Skin epidermis (tissue), 12 donors: ENCODE data around the gene USH1G.
"Not testable (repeated sequence)": the region's sequence is repeated elsewhere in the genome, so short reads cannot be mapped to it uniquely, and the experiment has no call there.

Experiments
- H3K27ac ChIP-seq, 21 experiments: fragments of 200-600 bp; sonication (generic) in 11 of 21; one replicate each; pipeline ENCODE4 v1.5.0; 2020; ENCODE audit warnings: mild to moderate bottlenecking in 3 of 21, inconsistent platforms in 2 of 21, moderate library complexity in 2 of 21
- H3K4me3 ChIP-seq, 7 experiments: fragments of 200-600 bp; sonication (generic) in 2 of 7; one replicate each; pipeline ENCODE4 v1.5.0; 2020; ENCODE audit warnings: inconsistent platforms in 2 of 7, mild to moderate bottlenecking in 2 of 7, moderate library complexity in 1 of 7

The USH1G gene

DNA sequence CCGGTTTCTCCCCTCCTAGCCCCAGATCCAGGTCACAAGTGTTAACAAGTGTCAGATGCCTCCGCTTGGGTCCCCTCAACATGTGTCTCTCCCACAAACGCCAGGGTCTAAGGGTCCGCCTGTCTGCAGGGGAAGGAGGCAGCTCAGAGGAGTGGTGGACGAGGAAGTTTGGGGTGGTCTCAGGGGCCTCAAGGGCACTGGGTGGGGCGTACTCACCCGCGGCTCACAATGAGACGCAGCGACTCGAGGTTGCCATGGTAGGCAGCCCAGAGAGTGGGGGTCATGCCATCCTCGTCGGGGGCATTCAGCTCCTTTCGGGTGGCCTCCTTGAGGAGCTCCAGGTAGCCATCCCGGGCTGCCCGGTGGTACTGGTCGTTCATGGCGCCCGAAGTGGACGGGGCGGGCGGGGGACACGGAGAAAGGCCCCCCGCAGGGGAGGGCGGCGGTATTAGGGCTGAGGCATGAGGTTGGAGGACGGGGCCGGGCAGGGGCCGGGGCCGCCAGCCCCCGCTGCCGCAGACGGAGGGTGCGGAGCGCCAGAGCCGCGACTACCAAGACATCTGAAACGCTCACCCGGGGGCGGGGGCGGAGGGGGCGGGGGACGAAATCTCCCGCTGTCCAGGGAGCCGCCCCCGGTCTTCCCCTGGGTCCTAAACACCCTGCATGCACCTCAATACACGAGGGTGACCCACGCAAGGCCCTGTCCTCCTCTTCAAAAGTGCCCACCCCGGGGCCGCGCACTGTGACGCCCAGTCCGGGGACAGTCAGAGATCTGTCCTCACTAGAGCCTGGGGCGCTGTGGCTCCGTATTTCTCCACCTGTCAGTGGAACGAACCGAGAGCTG, at the start of gene USH1G:
TSS of gene USH1G (minus strand) at position 562 of the 844 bp plus-strand sequence. CDS start at position 380, 182 bp downstream.
- Histone ChIP-seq H3K27ac (peak within 1 kb of the TSS in 2 of 21 experiments; percentile 4 to 7), H3K4me3 (peak within 1 kb of the TSS in 6 of 7 experiments; percentile 2 to 43 (median 16))

DNA sequence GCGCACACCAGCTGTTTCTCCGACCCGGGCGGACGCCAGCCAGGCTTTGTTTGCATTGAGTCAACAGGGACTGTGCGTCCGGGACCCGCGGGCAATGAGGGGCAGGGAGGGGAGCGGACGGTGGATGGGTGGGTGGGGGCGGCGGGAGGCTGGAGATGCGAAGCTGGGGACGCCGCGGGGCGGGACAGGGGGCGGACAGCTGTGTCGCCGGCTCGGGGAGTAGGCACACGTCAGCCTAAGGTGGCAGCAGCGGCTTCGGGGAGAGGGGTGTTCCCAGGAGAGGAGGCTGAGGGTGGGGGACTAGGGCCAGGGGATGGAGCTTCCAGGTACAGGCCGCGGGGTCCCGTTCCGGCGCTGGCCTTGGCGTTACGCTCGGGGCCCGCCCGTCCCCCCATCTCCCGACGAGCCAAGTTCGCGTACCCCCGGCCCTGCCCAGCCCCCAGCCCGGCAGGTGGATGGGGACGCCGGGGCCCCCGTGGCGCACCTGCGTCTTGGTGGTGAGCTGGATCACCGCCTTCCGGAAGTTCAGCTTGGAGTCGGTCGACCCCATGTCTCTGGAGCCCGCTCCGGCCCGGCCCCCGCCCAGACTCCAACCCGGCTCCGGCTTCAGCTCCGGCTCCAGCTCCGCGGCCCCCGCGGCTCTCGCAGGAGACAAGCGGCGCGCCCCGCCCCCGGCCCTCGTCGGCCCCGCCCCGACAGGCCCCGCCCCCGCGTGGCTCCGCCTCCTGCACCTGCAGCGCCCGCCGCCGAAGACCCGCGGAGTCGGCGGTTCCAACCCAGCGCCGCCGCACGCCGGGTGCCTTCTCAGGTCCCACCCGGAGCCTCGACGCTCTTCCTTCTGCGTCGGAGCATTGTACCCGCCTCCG, 49.3 kb upstream of the USH1G start, which contains the start of gene HID1:
TSS of gene HID1 (minus strand) at position 653 of the 866 bp plus-strand sequence. CDS start at position 550, 103 bp downstream.
- Histone ChIP-seq H3K27ac (peak within 1 kb of the TSS in 11 of 21 experiments; percentile 2 to 71 (median 33)), H3K4me3 (peak within 1 kb of the TSS; percentile 38 to 59 (median 47))

DNA sequence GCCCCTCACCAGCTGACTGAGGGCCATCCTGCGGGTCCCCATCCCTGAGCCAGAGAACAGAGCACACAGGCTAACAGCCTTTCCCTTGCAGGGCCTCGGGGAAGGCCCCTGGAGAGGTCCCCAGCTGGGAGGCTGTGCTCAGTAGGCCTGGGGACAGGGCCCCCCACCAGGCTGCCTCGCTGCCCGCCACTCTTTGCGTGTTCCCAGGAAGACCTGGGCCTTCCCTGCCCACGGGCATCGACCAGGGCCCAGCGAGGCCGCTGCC, 48.7 kb upstream of the USH1G start:
- Histone ChIP-seq H3K4me3 (peak overlapping the region in 6 of 7 experiments; percentile 38 to 59 (median 48)), H3K27ac (peak overlapping the region in 6 of 21 experiments; percentile 2 to 71 (median 46))

DNA sequence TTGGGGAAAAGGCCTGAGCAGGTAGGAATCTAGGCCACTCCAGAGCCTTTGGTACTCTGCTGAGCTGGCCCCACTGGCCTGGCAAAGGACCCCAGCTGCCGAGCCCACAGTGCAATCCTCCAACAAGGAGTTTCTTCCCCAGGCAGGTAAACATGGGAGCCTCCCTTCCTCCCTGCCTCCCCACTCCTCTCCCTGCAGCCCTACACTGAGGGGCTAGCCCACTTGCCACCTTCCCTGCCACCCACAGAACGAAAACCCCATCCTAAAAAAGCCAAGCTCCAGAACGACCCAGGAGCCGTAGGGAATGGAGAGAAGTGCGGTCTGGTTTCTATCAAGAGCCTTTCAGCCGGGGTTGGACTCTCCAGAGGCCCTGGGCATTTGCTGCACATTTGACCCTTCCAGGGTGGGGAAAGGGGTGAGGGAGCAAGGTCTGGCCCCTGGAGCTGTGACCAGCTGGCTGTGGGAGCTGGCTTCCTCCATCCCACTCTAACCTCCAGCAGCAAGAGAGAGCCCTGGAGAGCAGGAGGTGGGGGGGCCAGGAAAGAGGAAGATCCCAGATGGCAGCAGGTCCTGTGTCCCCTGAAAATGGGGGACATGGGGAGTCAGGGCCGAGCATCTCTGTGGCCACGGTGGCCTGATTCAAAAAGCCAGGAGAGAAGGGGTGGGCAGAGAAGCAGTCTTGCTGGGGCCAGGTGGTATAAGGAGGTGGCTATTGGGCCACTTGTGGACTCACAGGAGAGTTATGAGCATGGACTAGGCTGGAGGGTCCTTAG, 48.2 kb upstream of the USH1G start:
- peak overlapping the region in 7 of 21 experiments; percentile 2 to 72 (median 50) for H3K27ac ChIP-seq

DNA sequence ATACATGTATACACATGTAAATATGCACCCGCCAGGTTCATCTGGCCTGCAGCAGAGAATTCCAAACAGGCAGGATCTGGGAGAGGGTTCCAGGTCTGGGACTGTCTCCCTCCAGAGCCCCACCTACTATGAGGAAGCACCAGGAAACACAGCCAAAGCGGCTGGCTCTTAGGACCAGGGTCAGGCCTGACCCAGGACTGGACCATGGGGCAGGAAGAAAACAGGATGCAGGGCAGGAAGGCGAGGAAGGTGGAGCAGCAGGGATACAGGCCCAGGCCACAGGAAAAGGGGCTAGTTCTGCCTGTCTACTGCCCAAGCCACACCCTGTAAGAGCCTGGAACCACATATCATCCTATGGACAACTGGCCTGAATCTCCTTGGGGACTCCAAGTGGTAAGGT, 47.3 kb upstream of the USH1G start:
- H3K4me3 ChIP-seq = no peak overlapping the region
- peak overlapping the region in 1 of 21 experiments; percentile 50 for H3K27ac ChIP-seq

More for the DNA sequence above, 48.2 kb upstream of the USH1G start:
- H3K4me3 ChIP-seq = peak overlapping the region in 3 of 7 experiments; percentile 44 to 59 (median 49)

DNA sequence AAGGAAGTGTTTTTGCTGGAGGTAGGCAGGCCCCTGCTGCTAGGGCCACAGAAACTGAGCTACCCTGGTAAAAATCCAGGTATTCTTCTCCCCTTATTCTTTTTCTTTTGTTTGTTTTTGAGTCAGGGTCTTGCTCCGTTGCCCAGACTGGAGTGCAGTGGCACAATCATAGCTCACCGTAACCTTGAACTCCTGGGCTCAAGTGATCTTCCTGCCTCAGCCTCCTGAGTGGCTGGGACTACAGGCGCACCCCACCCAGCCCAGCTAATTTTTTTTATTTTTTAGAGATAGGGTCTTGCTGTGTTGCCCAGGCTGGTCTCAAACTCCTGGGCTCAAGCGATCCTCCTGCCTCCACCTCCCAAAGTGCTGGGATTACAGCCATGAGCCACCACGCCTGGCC, 46.4 kb upstream of the USH1G start:
- not testable (repeated sequence) for H3K4me3 ChIP-seq, H3K27ac ChIP-seq

DNA sequence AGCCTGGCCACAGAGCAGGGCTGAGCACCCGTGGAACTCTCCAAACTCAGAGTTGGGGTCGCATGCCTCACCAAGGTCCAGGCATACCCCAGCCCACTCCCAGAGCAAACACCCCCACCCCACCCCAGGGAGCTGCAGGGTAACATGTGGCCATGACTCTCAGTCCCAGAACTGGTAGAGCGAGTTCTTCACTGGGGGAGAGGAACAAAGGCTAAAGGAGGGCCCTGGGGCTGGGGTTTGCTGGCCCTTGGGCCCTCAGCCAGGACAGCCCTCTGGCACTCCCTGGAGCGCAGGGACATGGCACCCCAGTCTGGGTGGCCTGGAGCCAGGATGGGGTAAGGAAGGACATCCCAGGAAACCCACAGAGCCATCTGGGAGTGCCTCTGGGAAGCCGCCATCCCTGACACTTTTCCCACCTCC, 45.3 kb upstream of the USH1G start:
- H3K4me3 ChIP-seq = no peak overlapping the region
- H3K27ac ChIP-seq = no peak overlapping the region

DNA sequence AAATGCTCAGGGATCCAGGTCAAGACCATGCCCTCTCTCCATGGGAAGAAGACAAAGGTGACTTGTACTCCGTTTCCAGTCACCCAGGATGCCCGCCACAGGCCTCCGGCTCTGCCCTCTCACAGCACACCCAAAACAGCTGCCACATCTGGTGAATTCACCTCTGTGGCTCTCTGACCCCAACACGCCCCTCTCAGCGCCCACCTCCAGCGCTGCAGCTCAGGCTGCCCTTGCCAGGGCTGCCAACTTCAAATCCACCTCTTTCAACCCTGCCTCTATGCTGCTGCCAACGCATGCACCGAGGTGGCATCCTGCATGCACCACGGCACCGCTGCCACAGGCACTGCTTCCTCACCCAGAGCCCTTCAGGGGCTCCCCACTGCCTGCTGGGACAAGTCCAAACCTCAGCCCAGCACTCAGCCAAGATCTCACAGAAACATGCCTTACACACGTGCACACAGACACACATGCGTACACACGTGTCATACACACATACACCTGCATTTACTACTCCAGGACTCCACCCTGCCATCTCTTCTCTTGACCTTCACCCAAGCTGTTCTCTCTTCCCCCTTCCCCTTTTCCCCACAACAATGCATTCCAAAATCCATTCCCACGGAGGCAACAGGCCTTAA, 42.0 kb upstream of the USH1G start:
- H3K4me3 ChIP-seq = no peak overlapping the region
- H3K27ac ChIP-seq = no peak overlapping the region

DNA sequence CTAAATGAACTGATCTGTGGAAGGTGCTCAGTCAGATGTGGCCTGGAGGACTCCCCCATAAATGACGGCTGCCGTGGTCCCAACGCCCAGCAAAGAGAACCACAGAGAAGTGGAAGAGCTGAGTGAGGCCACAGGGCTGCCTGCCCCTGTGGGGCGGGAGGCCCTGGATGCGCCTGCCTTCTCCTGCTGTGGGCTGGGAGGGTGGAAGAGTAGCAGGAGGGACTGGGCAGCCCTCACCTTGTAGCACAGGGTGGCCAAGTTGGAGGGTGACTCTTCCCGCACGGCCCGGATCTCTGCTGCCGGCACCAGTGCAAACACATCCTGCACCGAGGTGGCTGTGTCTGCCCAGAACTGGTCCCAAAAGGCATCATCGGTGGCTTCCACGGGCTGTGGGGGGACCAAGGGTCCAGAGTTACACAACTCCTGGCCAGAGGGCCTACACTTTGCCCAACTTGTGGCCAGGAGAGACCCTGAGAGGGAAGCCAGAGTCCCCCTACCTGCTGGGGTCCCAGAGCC, 41.2 kb upstream of the USH1G start:
- Histone ChIP-seq H3K27ac (no peak overlapping the region), H3K4me3 (no peak overlapping the region)

DNA sequence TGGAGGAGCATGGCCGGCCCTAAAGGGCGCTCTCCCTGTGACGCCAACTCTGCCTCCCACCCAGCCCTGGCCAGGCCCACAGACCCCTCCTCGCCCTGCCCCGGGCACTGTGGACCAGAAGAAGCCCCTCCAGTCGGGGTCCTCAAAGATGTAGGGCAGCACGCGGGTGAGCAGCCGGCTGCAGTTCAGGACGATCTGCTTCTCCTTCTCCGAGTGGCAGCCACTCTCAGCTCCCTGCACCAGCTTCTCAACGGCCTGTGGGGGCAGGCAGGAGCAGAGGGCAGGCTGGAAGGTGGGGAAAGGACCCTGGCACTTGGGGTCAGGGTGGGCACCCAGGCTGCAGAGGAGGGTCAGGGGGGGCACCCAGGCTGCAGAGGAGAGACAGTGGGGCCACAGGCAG, 40.6 kb upstream of the USH1G start:
- Histone ChIP-seq H3K4me3 (no peak overlapping the region), H3K27ac (no peak overlapping the region)

DNA sequence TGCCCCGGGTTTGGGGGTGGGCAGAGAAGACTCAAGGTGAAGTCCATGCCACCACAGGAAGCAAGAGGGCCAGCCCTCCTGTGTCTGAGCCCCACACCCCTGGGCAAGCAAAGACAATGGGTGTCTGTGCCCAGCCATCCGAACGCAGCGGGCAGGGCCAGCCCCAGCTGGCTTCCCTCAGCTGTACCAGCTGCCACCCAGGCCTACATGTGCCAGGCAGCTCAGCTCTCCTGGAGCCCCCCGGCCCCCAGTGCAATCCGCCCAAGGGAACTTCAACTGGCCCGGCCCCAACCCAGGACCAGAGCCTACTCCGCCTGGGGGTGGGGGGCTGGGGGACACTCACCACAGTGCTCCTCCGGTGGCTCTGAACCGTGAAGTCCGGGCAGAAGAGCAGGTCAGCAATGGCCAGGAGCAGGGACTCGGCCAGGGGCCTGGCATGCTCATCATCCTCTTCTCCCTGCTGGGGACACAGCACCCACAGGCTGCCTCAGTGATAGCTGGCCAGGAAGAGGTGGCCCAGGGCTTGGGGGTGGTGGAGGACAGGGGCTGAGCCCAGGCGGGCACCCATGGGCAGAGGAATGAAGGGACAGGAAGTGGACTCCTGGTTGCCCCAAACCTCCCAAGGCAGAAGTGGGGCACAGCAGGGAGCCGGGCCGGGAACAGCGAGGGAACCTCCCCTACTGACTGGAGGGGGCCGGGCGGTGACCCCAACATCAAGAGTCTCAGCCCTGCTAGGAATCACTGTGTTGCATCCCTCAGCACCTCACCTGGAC, 39.8 kb upstream of the USH1G start:
- Histone ChIP-seq H3K4me3 (no peak overlapping the region), H3K27ac (no peak overlapping the region)

DNA sequence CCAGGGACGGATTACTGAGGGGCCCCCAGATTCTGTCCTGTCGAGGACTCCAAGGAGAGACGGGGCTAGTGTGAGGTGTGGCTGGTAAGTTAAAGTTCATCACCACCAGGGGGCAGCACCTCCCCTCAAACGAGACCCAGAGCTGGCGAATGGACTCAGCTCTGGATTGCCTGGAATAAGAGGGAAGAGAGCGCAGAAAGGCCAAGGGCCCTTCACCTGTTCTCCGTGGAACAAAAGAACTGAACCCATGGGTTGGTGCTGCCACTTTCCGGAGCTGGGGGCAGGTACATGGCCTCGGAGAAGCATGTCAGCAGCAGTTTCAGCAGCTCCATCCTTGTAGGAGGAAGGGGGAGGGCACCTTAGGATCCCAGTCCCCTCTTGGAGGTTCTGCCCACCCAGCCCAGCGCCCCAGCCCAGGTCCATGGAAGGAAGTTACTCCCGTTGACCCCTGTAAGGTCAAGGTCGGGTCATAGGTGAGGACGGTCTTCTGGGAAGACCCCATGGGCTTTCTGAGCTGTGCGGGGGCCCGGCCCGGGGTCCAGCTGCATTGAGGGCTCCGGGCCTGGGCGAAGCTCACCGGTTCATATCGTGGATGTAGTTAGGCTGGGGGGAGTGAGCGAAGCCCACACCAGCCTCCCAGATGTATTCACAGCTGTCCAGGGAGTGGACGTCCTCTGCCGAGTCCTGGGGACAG, 38.7 kb upstream of the USH1G start:
- no peak overlapping the region for H3K27ac ChIP-seq
- H3K4me3 ChIP-seq = no peak overlapping the region

DNA sequence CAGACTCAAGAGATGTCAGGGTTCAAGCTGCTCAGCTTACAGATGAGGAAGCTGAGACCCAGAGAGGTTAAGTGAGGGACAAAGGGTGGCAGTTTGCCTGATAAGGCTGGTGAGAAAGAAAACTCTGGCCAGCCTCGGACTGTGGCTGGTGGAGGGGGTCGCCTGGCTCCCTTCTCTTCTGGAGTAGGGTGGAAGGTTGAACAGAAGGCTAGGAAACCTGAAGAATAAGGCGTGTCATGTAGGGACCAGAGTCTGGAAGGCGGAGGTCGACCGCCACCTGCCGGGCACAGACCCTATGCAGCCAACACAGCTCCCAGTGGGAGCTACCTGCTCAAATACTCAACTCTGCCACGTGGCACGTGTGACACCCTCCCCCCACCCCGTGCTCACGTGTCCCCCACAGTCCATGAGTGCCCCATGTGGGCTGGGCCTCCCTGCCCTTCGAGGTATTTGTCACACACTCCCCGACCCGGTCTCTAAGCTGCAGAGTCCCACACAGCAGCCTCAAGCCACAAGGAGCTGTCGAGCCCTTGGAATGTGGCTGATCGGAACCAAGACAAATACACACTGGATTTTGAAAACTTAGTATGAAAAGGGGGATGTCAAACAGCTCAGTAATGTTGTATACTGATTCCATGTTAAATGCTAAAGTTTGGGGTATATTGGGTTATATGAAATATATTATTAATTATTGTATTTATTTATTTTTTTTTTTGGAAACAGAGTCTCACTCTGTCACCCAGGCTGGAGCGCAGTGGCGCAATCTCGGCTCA, 37.7 kb upstream of the USH1G start:
- Histone ChIP-seq H3K4me3 (no peak overlapping the region), H3K27ac (no peak overlapping the region)

DNA sequence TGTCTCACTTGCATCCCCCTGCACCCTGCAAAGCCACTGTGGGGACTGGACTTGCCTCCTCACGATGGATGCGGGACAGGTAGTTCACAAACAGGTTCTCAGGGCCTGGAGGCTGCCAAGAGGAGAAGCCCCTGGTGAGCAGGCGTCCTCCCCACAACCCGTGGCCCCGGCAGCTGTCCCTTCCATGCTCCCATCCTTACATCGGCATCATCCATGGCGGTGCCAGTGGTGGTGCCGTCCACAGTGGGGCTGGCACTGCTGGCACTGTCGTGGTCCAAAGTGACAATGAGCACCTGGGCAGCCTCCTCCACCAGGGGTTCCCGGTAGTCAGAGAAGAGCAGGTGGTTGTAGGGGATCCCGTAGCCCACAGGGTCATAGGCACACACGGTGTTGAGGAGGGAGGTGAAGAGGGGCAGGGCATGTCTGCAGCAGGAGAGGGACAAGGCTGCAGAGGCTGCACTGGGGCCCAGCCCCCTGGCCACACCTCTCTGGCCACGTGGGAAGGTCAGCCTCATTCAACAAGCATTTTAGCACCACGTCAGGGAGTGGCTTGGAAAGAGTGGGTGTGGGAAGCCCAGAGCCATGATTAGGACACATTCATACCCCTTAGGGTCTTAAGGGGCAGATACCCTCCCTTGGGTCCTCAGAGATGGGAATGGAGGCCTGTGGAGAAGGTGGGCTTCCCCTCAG, 36.9 kb upstream of the USH1G start:
- no peak overlapping the region for H3K27ac ChIP-seq
- H3K4me3 ChIP-seq = no peak overlapping the region

DNA sequence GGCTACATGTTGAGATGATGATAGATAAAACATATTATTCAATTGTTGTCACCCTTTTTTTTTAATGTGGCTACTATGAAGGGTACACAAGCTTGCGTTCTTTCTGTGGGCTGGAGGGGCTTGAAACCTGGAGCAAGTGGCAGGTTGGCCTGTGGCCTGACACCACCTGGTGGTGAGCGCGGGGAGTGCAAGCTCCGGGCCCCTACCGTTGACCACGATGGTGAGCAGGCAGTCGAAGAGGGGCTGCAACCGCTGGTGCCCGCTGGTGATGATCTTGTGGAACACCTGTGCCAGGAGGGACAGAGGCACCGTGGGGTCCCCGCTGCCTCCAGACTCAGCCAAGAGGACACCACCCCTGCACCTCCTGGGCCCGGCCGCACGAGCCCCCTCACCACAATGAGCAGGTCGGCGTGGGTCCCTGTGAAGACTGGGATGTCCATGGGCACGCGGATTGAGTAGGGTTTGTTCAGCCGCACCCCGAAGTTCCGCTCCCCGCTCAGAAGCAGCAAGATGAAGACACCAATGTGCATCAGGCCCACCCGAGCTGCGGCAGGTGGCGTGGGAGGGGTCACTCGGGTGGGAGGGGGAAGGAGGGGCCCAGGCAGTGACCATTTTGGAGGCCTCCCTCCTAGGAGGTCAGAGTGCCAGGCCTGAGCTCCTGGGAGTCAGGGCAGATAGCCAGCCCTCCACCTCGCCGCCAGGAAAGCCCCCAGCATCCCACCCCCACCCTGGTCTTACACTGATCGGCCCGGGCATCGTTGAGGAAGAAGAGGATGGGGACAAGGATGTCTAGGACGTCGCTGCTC, 35.1 kb upstream of the USH1G start:
- Histone ChIP-seq H3K27ac (no peak overlapping the region), H3K4me3 (no peak overlapping the region)

DNA sequence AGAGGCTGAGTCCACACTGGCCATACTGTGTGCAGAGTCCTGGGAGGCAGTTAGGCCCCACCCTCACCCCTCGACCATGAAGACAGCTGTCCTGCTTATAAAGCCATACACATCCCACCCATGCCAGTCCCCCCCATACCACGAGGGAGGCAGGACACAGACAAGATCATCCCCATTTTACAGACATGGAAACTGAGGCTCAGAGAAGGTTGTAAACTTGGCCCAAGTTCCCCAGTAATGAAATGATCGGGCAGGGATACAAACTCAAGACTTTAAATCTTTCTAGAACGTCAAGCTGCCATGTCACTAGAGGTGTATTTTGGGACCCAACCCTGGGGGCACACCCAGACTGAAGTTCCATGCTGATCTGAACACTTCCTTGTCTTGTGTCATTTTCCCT, 33.0 kb upstream of the USH1G start:
- no peak overlapping the region for H3K4me3 ChIP-seq

More for the DNA sequence above, 33.0 kb upstream of the USH1G start:
- H3K27ac ChIP-seq = no peak overlapping the region
